Astrocyte (in vitro differentiated cells and primary cell): ENCODE measurements around the gene ENTHD1. TPM values are rescaled to one million over a fixed set of nuclear protein-coding genes. Genes with fewer than 3 reads are reported as not detected.

Source experiments
- DNase-seq: peaks from one replicate; pipeline ENCODE4 v3.0.0-alpha.2; 2010; ENCODE audit warnings: low read depth
- FAIRE-seq: peaks from 2 replicates; lab custom pipeline; 2011; peaks lifted over from hg19 to GRCh38; lab: Jason Lieb, UNC
- H2AFZ ChIP-seq: 2 replicates; pipeline ENCODE4 v1.6.0; 2012; ENCODE audit warnings: low read depth, low read length, inconsistent platforms
- H3K27ac ChIP-seq: 2 replicates; pipeline ENCODE4 v1.5.1; 2011; ENCODE audit warnings: low read depth, low read length, inconsistent platforms
- H3K27me3 ChIP-seq: 2 replicates; pipeline ENCODE4 v1.6.0; 2011; ENCODE audit warnings: low read length, inconsistent platforms; ENCODE audit not compliant: insufficient read depth
- H3K36me3 ChIP-seq: 2 replicates; pipeline ENCODE4 v1.5.1; 2011; ENCODE audit warnings: low read length, inconsistent platforms; ENCODE audit not compliant: insufficient read depth
- H3K4me1 ChIP-seq: 2 replicates; pipeline ENCODE4 v1.5.1; 2011; ENCODE audit warnings: low read length, inconsistent platforms; ENCODE audit not compliant: insufficient read depth
- H3K4me2 ChIP-seq: 2 replicates; pipeline ENCODE4 v1.6.0; 2012; ENCODE audit warnings: low read length, inconsistent platforms
- H3K4me3 ChIP-seq: 2 replicates; pipeline ENCODE4 v1.5.1; 2011; ENCODE audit warnings: low read depth, mild to moderate bottlenecking, low read length, inconsistent platforms; ENCODE audit not compliant: insufficient read depth
- H3K79me2 ChIP-seq: 2 replicates; pipeline ENCODE4 v1.6.0; 2012; ENCODE audit warnings: mild to moderate bottlenecking, low read length, inconsistent platforms; ENCODE audit not compliant: insufficient read depth
- H3K9ac ChIP-seq: 2 replicates; pipeline ENCODE4 v1.6.0; 2012; ENCODE audit warnings: mild to moderate bottlenecking, low read length, inconsistent platforms
- H3K9me3 ChIP-seq: 2 replicates; pipeline ENCODE4 v1.5.1; 2012; ENCODE audit warnings: low read depth, mild to moderate bottlenecking, low read length, inconsistent platforms; ENCODE audit not compliant: insufficient read depth
- H4K20me1 ChIP-seq: 2 replicates; pipeline ENCODE4 v1.6.0; 2012; ENCODE audit warnings: low read length, inconsistent platforms; ENCODE audit not compliant: insufficient read depth
- H3K27ac Mint-ChIP-seq: one replicate; pipeline ENCODE4 v1.8.0; 2021; ENCODE audit warnings: mild to moderate bottlenecking, mixed read lengths; ENCODE audit not compliant: unreplicated experiment
- H3K27me3 Mint-ChIP-seq: one replicate; pipeline ENCODE4 v1.8.0; 2021; ENCODE audit warnings: low read depth, mixed read lengths; ENCODE audit not compliant: unreplicated experiment
- H3K36me3 Mint-ChIP-seq: one replicate; pipeline ENCODE4 v1.8.0; 2021; ENCODE audit warnings: low read depth, mixed read lengths; ENCODE audit not compliant: unreplicated experiment
- H3K4me1 Mint-ChIP-seq: one replicate; pipeline ENCODE4 v1.8.0; 2021; ENCODE audit warnings: low read depth, mixed read lengths; ENCODE audit not compliant: unreplicated experiment
- H3K4me3 Mint-ChIP-seq: one replicate; pipeline ENCODE4 v1.8.0; 2021; ENCODE audit warnings: mild to moderate bottlenecking, moderate library complexity, mixed read lengths; ENCODE audit not compliant: unreplicated experiment
- H3K9me3 Mint-ChIP-seq: one replicate; pipeline ENCODE4 v1.8.0; 2021; ENCODE audit warnings: mild to moderate bottlenecking, mixed read lengths; ENCODE audit not compliant: unreplicated experiment
- EZH2 ChIP-seq: IDR thresholded peaks from 2 replicates; pipeline ENCODE4 v1.6.1; 2012; ENCODE audit warnings: mild to moderate bottlenecking, low read length, inconsistent platforms; ENCODE audit not compliant: insufficient read depth
- total RNA-seq: library from RNA; stranded (reverse); gene quantifications from 2 replicates; pipeline ENCODE4 v1.2.1, GENCODE V29; 2021
- TF ChIP-seq, protein P1 (sequence below): IDR thresholded peaks from 2 replicates; pipeline ENCODE4 v1.5.1; 2011; ENCODE audit warnings: low read depth, mild to moderate bottlenecking, inconsistent platforms, low read length, moderate library complexity; ENCODE audit not compliant: insufficient read depth

The ENTHD1 gene
- total RNA-seq, 1 donor from 2014 or later: not detected

GRCh38 chr22:39833610-39834009 lies 60.0 kb downstream of the ENTHD1 start:
- H3K27me3 Mint-ChIP-seq: peaks cover 3% of the 10 kb centered on the region
- no peak overlapping the region for H3K4me3 Mint-ChIP-seq
- H3K9ac ChIP-seq: no peak overlapping the region
- no peaks in the 10 kb centered on the region for H3K4me1 ChIP-seq
- H3K9me3 ChIP-seq: no peaks in the 10 kb centered on the region
- no peaks in the 10 kb centered on the region for H3K36me3 Mint-ChIP-seq
- H3K36me3 ChIP-seq: no peaks in the 10 kb centered on the region
- H3K4me1 Mint-ChIP-seq: no peaks in the 10 kb centered on the region
- H2AFZ ChIP-seq: no peak overlapping the region
- no peak for TF ChIP-seq EZH2
- TF ChIP-seq, protein P1, sequence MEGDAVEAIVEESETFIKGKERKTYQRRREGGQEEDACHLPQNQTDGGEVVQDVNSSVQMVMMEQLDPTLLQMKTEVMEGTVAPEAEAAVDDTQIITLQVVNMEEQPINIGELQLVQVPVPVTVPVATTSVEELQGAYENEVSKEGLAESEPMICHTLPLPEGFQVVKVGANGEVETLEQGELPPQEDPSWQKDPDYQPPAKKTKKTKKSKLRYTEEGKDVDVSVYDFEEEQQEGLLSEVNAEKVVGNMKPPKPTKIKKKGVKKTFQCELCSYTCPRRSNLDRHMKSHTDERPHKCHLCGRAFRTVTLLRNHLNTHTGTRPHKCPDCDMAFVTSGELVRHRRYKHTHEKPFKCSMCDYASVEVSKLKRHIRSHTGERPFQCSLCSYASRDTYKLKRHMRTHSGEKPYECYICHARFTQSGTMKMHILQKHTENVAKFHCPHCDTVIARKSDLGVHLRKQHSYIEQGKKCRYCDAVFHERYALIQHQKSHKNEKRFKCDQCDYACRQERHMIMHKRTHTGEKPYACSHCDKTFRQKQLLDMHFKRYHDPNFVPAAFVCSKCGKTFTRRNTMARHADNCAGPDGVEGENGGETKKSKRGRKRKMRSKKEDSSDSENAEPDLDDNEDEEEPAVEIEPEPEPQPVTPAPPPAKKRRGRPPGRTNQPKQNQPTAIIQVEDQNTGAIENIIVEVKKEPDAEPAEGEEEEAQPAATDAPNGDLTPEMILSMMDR: no peak
- H4K20me1 ChIP-seq: no peaks in the 10 kb centered on the region
- no peaks in the 10 kb centered on the region for H3K79me2 ChIP-seq
- no peak overlapping the region for H3K27ac ChIP-seq
- no peak overlapping the region for H3K4me3 ChIP-seq
- FAIRE-seq: peak; percentile 70
- no peak overlapping the region for H3K4me2 ChIP-seq
- H3K27me3 ChIP-seq: peaks cover 15% of the 10 kb centered on the region
- DNase-seq: no peak
- H3K27ac Mint-ChIP-seq: no peak overlapping the region
- H3K9me3 Mint-ChIP-seq: no peaks in the 10 kb centered on the region

GRCh38 chr22:39833093-39833492 lies 60.5 kb downstream of the ENTHD1 start:
- H4K20me1 ChIP-seq: no peaks in the 10 kb centered on the region
- Mint-ChIP-seq H3K9me3 (no peaks in the 10 kb centered on the region), H3K36me3 (no peaks in the 10 kb centered on the region), H3K4me3 (no peak overlapping the region), H3K27ac (no peak overlapping the region), H3K27me3 (peaks cover 3% of the 10 kb centered on the region), H3K4me1 (no peaks in the 10 kb centered on the region)
- H3K27ac ChIP-seq: no peak overlapping the region
- H3K9me3 ChIP-seq: no peaks in the 10 kb centered on the region
- no peak overlapping the region for H2AFZ ChIP-seq
- H3K4me3 ChIP-seq: no peak overlapping the region
- TF ChIP-seq, protein P1: no peak
- no peaks in the 10 kb centered on the region for H3K79me2 ChIP-seq
- no peak for DNase-seq
- H3K4me2 ChIP-seq: no peak overlapping the region
- no peaks in the 10 kb centered on the region for H3K4me1 ChIP-seq
- FAIRE-seq: no peak
- H3K27me3 ChIP-seq: peaks cover 15% of the 10 kb centered on the region
- H3K9ac ChIP-seq: no peak overlapping the region
- H3K36me3 ChIP-seq: no peaks in the 10 kb centered on the region

DNA sequence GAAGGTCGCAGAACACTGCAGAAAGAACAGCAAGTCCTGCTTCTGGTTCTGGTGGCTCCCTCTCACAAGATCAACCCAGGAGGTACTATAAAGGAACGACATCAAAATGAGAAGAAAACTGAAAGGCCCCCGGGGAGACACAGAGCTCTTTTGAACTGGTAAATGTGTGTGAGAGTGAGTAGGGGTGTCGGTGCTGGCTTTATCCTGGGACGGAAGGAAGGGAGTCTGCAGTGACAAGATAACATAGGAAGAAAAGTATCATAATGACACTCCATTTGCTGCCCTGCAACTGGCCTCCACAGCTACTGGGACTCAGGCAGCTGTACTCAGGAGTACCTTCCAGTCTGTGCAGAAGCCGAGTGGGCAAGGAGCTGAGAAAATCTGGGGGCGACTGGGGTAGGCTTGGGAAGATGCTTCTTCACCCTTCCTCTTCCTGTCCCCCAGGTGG lies 60.9 kb downstream of the ENTHD1 start:
- Mint-ChIP-seq H3K4me3 (no peak overlapping the region), H3K4me1 (no peaks in the 10 kb centered on the region), H3K9me3 (no peaks in the 10 kb centered on the region), H3K36me3 (no peaks in the 10 kb centered on the region), H3K27ac (no peak overlapping the region), H3K27me3 (peaks cover 3% of the 10 kb centered on the region)
- Histone ChIP-seq H3K27me3 (peaks cover 15% of the 10 kb centered on the region), H3K27ac (no peak overlapping the region), H3K36me3 (no peaks in the 10 kb centered on the region), H4K20me1 (no peaks in the 10 kb centered on the region), H3K4me2 (no peak overlapping the region), H3K9ac (no peak overlapping the region), H3K9me3 (no peaks in the 10 kb centered on the region), H2AFZ (no peak overlapping the region), H3K79me2 (no peaks in the 10 kb centered on the region), H3K4me1 (no peaks in the 10 kb centered on the region), H3K4me3 (no peak overlapping the region)
- TF ChIP-seq, protein P1: no peak
- no peak for TF ChIP-seq EZH2
- DNase-seq (no peak), FAIRE-seq (no peak)
